PFSK-1 (cell line): ENCODE data around the gene RS1.

ENCODE experiments used
- SIN3A ChIP-seq: IDR thresholded peaks from 2 replicates; pipeline ENCODE4 v1.6.1; 2012; ENCODE audit warnings: mild to moderate bottlenecking, low read length, moderate library complexity, borderline replicate concordance; ENCODE audit not compliant: insufficient read depth
- TAF1 ChIP-seq: IDR thresholded peaks from 2 replicates; pipeline ENCODE4 v1.6.1; 2012; ENCODE audit warnings: low read length, control low read depth, borderline replicate concordance; ENCODE audit not compliant: insufficient read depth

- TF ChIP-seq TAF1, result no peak
- no peak for TF ChIP-seq SIN3A
These were observed 77.8 kb downstream of the RS1 start for GRCh38 chrX:18594079-18594478.
